Endothelial cell of umbilical vein (primary cell): ENCODE measurements around the gene ALOX5. TPM values are rescaled to one million over a fixed set of nuclear protein-coding genes. Genes with fewer than 3 reads are reported as not detected.

Experiments
- BruUV-seq: library from RNA; stranded (reverse); fragments of 400-500 nt; replicated peaks from 2 replicates; lab custom pipeline; 2021; lab: Mats Ljungman, UMichigan
- CTCF ChIA-PET: fragments of 300-600, 350-600 bp; sonication (Branson Sonifier 250); formaldehyde crosslinking; loops from one replicate; lab custom pipeline; 2021; ENCODE audit warnings: antibody characterized with exemption, inconsistent platforms; lab: Charles Lee
- POLR2A ChIA-PET: fragments of 300-600, 350-600 bp; sonication (Branson Sonifier 250); formaldehyde crosslinking; loops from one replicate; lab custom pipeline; 2021; ENCODE audit warnings: antibody characterized with exemption, inconsistent platforms; lab: Charles Lee
- DNase-seq: peaks from one replicate; pipeline ENCODE4 v3.0.0-alpha.2; 2011; ENCODE audit warnings: low read depth, low spot score
- FAIRE-seq: peaks from 2 replicates; lab custom pipeline; 2011; peaks lifted over from hg19 to GRCh38; lab: Jason Lieb, UNC
- H2AFZ ChIP-seq: 2 replicates; pipeline ENCODE4 v1.6.0; 2012; ENCODE audit warnings: low read depth, low read length, control low read depth, inconsistent platforms
- H3K27ac ChIP-seq: 2 replicates; pipeline ENCODE4 v1.5.1; 2011; ENCODE audit warnings: low read depth, mild to moderate bottlenecking, control low read depth, low read length, moderate library complexity; ENCODE audit not compliant: insufficient read depth
- H3K27me3 ChIP-seq, 2 experiments: 2 replicates each; pipeline versions ENCODE4 v1.6.0 to v1.6.1; 2011; ENCODE audit warnings: low read length in 2 of 2, mixed read lengths in 1 of 2; ENCODE audit not compliant: control insufficient read depth in 2 of 2, insufficient read depth in 2 of 2
- H3K36me3 ChIP-seq, 2 experiments: 2 replicates in 1 of 2; 3 replicates in 1 of 2; pipeline ENCODE4 v1.5.1; 2011; ENCODE audit warnings: low read length in 2 of 2, mild to moderate bottlenecking in 1 of 2, moderate library complexity in 1 of 2; ENCODE audit not compliant: control insufficient read depth in 2 of 2, insufficient read depth in 2 of 2; ENCODE audit errors: extremely low read depth in 1 of 2
- H3K4me1 ChIP-seq: 3 replicates; pipeline ENCODE4 v1.5.1; 2011; ENCODE audit warnings: mild to moderate bottlenecking, low read length; ENCODE audit not compliant: control insufficient read depth, insufficient read depth; ENCODE audit errors: extremely low read depth
- H3K4me2 ChIP-seq: 2 replicates; pipeline ENCODE4 v1.6.1; 2011; ENCODE audit warnings: low read length, control low read depth, mixed read lengths; ENCODE audit not compliant: insufficient read depth
- H3K4me3 ChIP-seq, 3 experiments: fragments of 200-600 bp in 1 of 3; sonication (generic), shearing (Covaris generic) in 1 of 3; replicated peaks in 1 of 3; 2 replicates each; pipeline ENCODE4 v1.5.1; 2011 to 2016; ENCODE audit warnings: control low read depth in 3 of 3, low read length in 3 of 3, mild to moderate bottlenecking in 2 of 3, inconsistent platforms in 1 of 3, low read depth in 1 of 3, moderate library complexity in 1 of 3; ENCODE audit not compliant: insufficient read depth in 1 of 3
- H3K79me2 ChIP-seq: 2 replicates; pipeline ENCODE4 v1.6.0; 2012; ENCODE audit warnings: low read length, inconsistent platforms; ENCODE audit not compliant: control insufficient read depth, insufficient read depth
- H3K9ac ChIP-seq: replicated peaks from 2 replicates; pipeline ENCODE3; 2011; ENCODE audit warnings: low read length, control low read depth; ENCODE audit not compliant: insufficient read depth; ENCODE audit errors: extremely low read depth
- H3K9me1 ChIP-seq: replicated peaks from 3 replicates; pipeline ENCODE4 v1.6.0; 2011; ENCODE audit warnings: mild to moderate bottlenecking, low read length; ENCODE audit not compliant: control insufficient read depth, insufficient read depth; ENCODE audit errors: extremely low read depth
- H3K9me3 ChIP-seq: replicated peaks from 2 replicates; pipeline ENCODE4 v1.5.1; 2012; ENCODE audit warnings: low read length, inconsistent platforms; ENCODE audit not compliant: control insufficient read depth, insufficient read depth
- H4K20me1 ChIP-seq: replicated peaks from 2 replicates; pipeline ENCODE3; 2011; ENCODE audit warnings: mild to moderate bottlenecking, low read length; ENCODE audit not compliant: control insufficient read depth, insufficient read depth; ENCODE audit errors: extremely low read depth
- CTCF ChIP-seq, 2 donors: IDR thresholded peaks; 1 replicate in 1 of 2; 2 replicates in 1 of 2; pipeline ENCODE4 v1.5.1; 2011; ENCODE audit warnings: low read length in 2 of 2, mild to moderate bottlenecking in 2 of 2, moderate library complexity in 2 of 2, control low read depth in 1 of 2, inconsistent platforms in 1 of 2, low read depth in 1 of 2; ENCODE audit not compliant: insufficient read depth in 1 of 2; ENCODE audit errors: extremely low read depth in 1 of 2
- EZH2 ChIP-seq: IDR thresholded peaks from 2 replicates; pipeline ENCODE4 v1.6.1; 2012; ENCODE audit warnings: borderline replicate concordance, low read depth, mild to moderate bottlenecking, moderate library complexity, low read length, inconsistent platforms; ENCODE audit not compliant: severe bottlenecking
- FOS ChIP-seq: IDR thresholded peaks from 2 replicates; pipeline ENCODE4 v1.6.1; 2011; ENCODE audit warnings: mild to moderate bottlenecking, low read length, moderate library complexity, borderline replicate concordance; ENCODE audit not compliant: insufficient read depth
- GATA2 ChIP-seq: IDR thresholded peaks from 2 replicates; pipeline ENCODE4 v1.7.0; 2011; ENCODE audit warnings: low read depth, mild to moderate bottlenecking, moderate library complexity, mixed read lengths, low read length; ENCODE audit not compliant: insufficient read length, insufficient read depth
- JUN ChIP-seq: IDR thresholded peaks from 2 replicates; pipeline ENCODE4 v1.6.1; 2011; ENCODE audit warnings: borderline replicate concordance, low read depth; ENCODE audit not compliant: insufficient read length, insufficient read depth
- MYC ChIP-seq: IDR thresholded peaks from one replicate; pipeline ENCODE4 v1.6.1; 2011; ENCODE audit warnings: mild to moderate bottlenecking, low read depth, low read length
- POLR2A ChIP-seq: IDR thresholded peaks from 2 replicates; pipeline ENCODE4 v1.6.1; 2012; ENCODE audit warnings: low read depth, mild to moderate bottlenecking, control low read depth, low read length
- POLR2AphosphoS5 ChIP-seq: IDR thresholded peaks from 2 replicates; pipeline ENCODE4 v1.6.1; 2012; ENCODE audit warnings: low read depth, mild to moderate bottlenecking, control low read depth, low read length, moderate library complexity; ENCODE audit not compliant: insufficient read depth
- dilution Hi-C: fragments of 300-500 bp; cut with MboI; formaldehyde crosslinking; loops from one replicate; pipeline ENCODE4 v1.15.0; 2019; ENCODE audit warnings: low sequenced_read_pairs; ENCODE audit not compliant: extremely low pct_ligation_motif_present
- intact Hi-C: fragments of 100-400 bp; cut with micrococcal nuclease; formaldehyde crosslinking; loops from one replicate; pipeline ENCODE4 v1.10.0; 2022
- polyA plus RNA-seq, 4 experiments: library from polyadenylated mRNA; depleted of rRNA in 3 of 4; stranded (reverse) in 3 of 4; unstranded in 1 of 4; fragments of >200 nt; gene quantifications; 2 replicates each; pipeline versions ENCODE4 v1.2.1 to v1.2.3, GENCODE V29; 2011 to 2012; ENCODE audit warnings: missing spikeins in 1 of 4
- total RNA-seq: library from RNA; stranded (reverse); gene quantifications from 2 replicates; pipeline ENCODE4 v1.2.3, GENCODE V29; 2021
- TF ChIP-seq, protein P1 (sequence below): IDR thresholded peaks from 2 replicates; pipeline ENCODE4 v1.6.1; 2011; ENCODE audit not compliant: insufficient read depth, insufficient read length

ALOX5 gene
- total and polyA plus RNA-seq, 2 donors (not counting 3 experiments of a cell fraction or from before 2014, with no cell fraction given) = 0.04 TPM; not detected in 1

GRCh38 chr10:45440511-45441062 lies 66.6 kb downstream of the ALOX5 start:
- TF ChIP-seq JUN = no peak
- no peak for TF ChIP-seq EZH2
- TF ChIP-seq POLR2A = no peak
- TF ChIP-seq, protein P1, sequence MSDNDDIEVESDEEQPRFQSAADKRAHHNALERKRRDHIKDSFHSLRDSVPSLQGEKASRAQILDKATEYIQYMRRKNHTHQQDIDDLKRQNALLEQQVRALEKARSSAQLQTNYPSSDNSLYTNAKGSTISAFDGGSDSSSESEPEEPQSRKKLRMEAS = no peak
- TF ChIP-seq CTCF (IDR thresholded peaks at IDR 0.05; ENCODE audit: extremely low read depth in 1 of 2, insufficient read depth in 1 of 2, low read depth in 1 of 2, low read length in 2 of 2) = no peak
- no peak for TF ChIP-seq POLR2AphosphoS5
- TF ChIP-seq FOS = no peak
- no peak for TF ChIP-seq GATA2
- TF ChIP-seq MYC = no peak
- H3K4me3 ChIP-seq = no peak overlapping the region
- dilution Hi-C loops (no loop called here), intact Hi-C loops (no loop called here)
- DNase-seq (no peak), FAIRE-seq (no peak)
- no TSS peak for BruUV-seq
- no peaks in the 10 kb centered on the region for H3K36me3 ChIP-seq
- H3K27me3 ChIP-seq = peaks cover 0 to 3% of the 10 kb centered on the region in 2 experiments
- H3K27ac ChIP-seq = no peak overlapping the region
- no peak overlapping the region for H3K9ac ChIP-seq
- no peaks in the 10 kb centered on the region for H3K4me1 ChIP-seq
- H3K9me1 ChIP-seq = no peaks in the 10 kb centered on the region
- ChIA-PET POLR2A (no interaction called here), CTCF (interaction anchor here (1.7 kb wide), 1 partner anchor 190 kb away, joined by 3 read pairs; no protein-coding TSS in a partner anchor)
- H4K20me1 ChIP-seq = no peaks in the 10 kb centered on the region
- H3K9me3 ChIP-seq = no peaks in the 10 kb centered on the region
- no peak overlapping the region for H2AFZ ChIP-seq
- H3K79me2 ChIP-seq = no peaks in the 10 kb centered on the region
- H3K4me2 ChIP-seq = no peak overlapping the region
